ENCODE data around the gene VAV2.
A peak's percentile ranks its signal among the peaks of the same experiment; 100 is the strongest.
"Not testable (repeated sequence)": the region's sequence is repeated elsewhere in the genome, so short reads cannot be mapped to it uniquely, and the experiment has no call there.

VAV2 gene

DNA sequence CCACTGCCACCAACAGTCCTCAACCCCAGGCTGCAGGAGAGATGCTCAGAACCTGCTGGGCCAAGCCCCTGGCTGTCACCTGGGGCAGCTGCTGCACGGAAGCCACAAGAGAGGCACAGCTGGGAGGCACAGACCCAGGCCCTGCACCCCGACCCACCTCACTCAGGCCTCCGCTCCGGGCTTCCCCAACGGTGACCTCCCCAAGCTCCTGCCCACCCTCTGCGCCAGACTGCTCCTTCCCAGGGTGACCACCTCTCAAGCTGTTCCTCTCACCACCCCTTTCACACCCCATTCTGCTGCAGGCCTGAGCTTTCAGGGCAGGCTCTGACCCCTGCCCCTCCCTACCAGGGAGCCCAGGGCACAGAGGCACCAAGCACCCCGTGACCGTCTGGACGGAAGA is 33.0 kb downstream of the VAV2 start:
- H4K8ac ChIP-seq (ENCODE audit: low read depth, low read length) = no peak overlapping the region
- peak overlapping the region; percentile 12 for H4K91ac ChIP-seq (ENCODE audit: low read depth, low read length)
- H3K18ac ChIP-seq (ENCODE audit: low read length) = peak overlapping the region; percentile 0
- WGBS (ENCODE audit: extremely low coverage, insufficient coverage, insufficient read length) = no CpG with 5 or more reads among the region's 9 CpGs
- H3K36me3 ChIP-seq (ENCODE audit: control insufficient read depth in 1 of 2, insufficient read depth in 2 of 2, low read length in 2 of 2) = peaks cover 5 to 11% of the 10 kb centered on the region in 2 experiments
- peak overlapping the region; percentile 11 for H3K14ac ChIP-seq (ENCODE audit: low read length)
- no peak overlapping the region for H3K4me3 ChIP-seq (ENCODE audit: low read depth, low read length)
- H3K9ac ChIP-seq (ENCODE audit: low read length) = no peak overlapping the region
- H3K79me1 ChIP-seq (ENCODE audit: low read length) = peaks cover 11% of the 10 kb centered on the region
- H3K27ac ChIP-seq (ENCODE audit: low read depth, low read length) = no peak overlapping the region
- H3K4me1 ChIP-seq (ENCODE audit: control insufficient read depth in 1 of 2, insufficient read depth in 2 of 2, low read length in 2 of 2) = peaks cover 53 to 56% of the 10 kb centered on the region in 2 experiments
- no peak overlapping the region for H2AK5ac ChIP-seq (ENCODE audit: low read length)
- peak overlapping the region; percentile 76 for H3K4ac ChIP-seq (ENCODE audit: low read depth, low read length)
- no peak overlapping the region for H3K23ac ChIP-seq (ENCODE audit: low read length)
- no peak overlapping the region for H2BK120ac ChIP-seq (ENCODE audit: insufficient read depth, low read length, poor library complexity)
- peaks cover 54% of the 10 kb centered on the region for H3K79me2 ChIP-seq (ENCODE audit: control insufficient read depth, insufficient read depth, low read length, poor library complexity)
- H4K12ac ChIP-seq (ENCODE audit: low read depth, low read length) = no peak overlapping the region
- no peaks in the 10 kb centered on the region for H3K27me3 ChIP-seq (ENCODE audit: insufficient read depth, low read length)
- H2BK5ac ChIP-seq (ENCODE audit: low read depth, low read length, poor library complexity) = no peak overlapping the region
- no peaks in the 10 kb centered on the region for H3K9me3 ChIP-seq (ENCODE audit: insufficient read depth, low read depth, low read length)
- H3K4me2 ChIP-seq (ENCODE audit: low read length) = no peak overlapping the region
- no peak for DNase-seq
- H2AFZ ChIP-seq (ENCODE audit: insufficient read depth, low read length, poor library complexity) = no peak overlapping the region
- H2BK12ac ChIP-seq (ENCODE audit: low read length) = no peak overlapping the region

DNA sequence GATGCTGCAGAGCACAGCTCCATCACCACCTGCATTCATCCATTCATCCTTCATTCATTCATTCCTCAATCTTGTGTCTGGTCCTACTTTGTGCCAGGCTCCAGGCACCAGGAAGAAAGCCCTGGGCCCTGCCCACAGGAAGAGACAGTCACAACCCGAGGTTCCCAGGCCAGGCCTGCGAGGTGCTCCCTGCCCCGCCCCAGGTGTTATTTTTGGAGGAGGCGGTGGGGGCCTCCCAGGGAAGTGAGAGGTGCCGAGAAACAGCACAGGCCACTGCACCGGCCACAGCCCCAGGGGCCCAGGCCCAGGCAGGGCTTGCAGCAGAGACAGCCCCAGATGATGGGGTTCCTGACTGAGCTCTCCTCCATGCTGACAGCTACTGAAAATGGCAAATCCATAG is 33.4 kb downstream of the VAV2 start:
- peaks cover 9 to 12% of the 10 kb centered on the region in 2 experiments for H3K36me3 ChIP-seq (ENCODE audit: control insufficient read depth in 1 of 2, insufficient read depth in 2 of 2, low read length in 2 of 2)
- no peak overlapping the region for H4K8ac ChIP-seq (ENCODE audit: low read depth, low read length)
- no CpG with 5 or more reads among the region's 6 CpGs for WGBS (ENCODE audit: extremely low coverage, insufficient coverage, insufficient read length)

DNA sequence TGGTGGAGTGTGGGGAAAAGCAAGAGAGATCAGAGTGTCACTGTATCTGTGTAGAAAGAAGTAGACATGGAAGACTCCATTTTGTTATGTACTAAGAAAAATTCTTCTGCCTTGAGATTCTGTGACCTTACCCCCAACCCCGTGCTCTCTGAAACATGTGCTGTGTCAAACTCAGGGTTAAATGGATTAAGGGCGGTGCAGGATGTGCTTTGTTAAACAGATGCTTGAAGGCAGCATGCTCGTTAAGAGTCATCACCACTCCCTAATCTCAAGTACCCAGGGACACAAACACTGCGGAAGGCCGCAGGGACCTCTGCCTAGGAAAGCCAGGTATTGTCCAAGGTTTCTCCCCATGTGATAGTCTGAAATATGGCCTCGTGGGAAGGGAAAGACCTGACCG is 34.4 kb downstream of the VAV2 start:
- not testable (repeated sequence) for H4K8ac ChIP-seq (ENCODE audit: low read depth, low read length); H2BK120ac ChIP-seq (ENCODE audit: insufficient read depth, low read length, poor library complexity); H2AK5ac ChIP-seq (ENCODE audit: low read length); H3K9me3 ChIP-seq (ENCODE audit: insufficient read depth, low read depth, low read length); DNase-seq; H3K9ac ChIP-seq (ENCODE audit: low read length); H4K12ac ChIP-seq (ENCODE audit: low read depth, low read length); H3K4me3 ChIP-seq (ENCODE audit: low read depth, low read length); H4K91ac ChIP-seq (ENCODE audit: low read depth, low read length); H3K18ac ChIP-seq (ENCODE audit: low read length); H3K27ac ChIP-seq (ENCODE audit: low read depth, low read length); H2AFZ ChIP-seq (ENCODE audit: insufficient read depth, low read length, poor library complexity); H3K23ac ChIP-seq (ENCODE audit: low read length); H2BK12ac ChIP-seq (ENCODE audit: low read length); H3K4me2 ChIP-seq (ENCODE audit: low read length); H3K14ac ChIP-seq (ENCODE audit: low read length); H2BK5ac ChIP-seq (ENCODE audit: low read depth, low read length, poor library complexity); H3K27me3 ChIP-seq (ENCODE audit: insufficient read depth, low read length)
- H3K36me3 ChIP-seq (ENCODE audit: control insufficient read depth in 1 of 2, insufficient read depth in 2 of 2, low read length in 2 of 2) = peaks cover 12 to 15% of the 10 kb centered on the region in 2 experiments
- H3K79me2 ChIP-seq (ENCODE audit: control insufficient read depth, insufficient read depth, low read length, poor library complexity) = peaks cover 55% of the 10 kb centered on the region
- peaks cover 11% of the 10 kb centered on the region for H3K79me1 ChIP-seq (ENCODE audit: low read length)
- H3K4me1 ChIP-seq (ENCODE audit: control insufficient read depth in 1 of 2, insufficient read depth in 2 of 2, low read length in 2 of 2) = peaks cover 53 to 56% of the 10 kb centered on the region in 2 experiments
- WGBS (ENCODE audit: extremely low coverage, insufficient coverage, insufficient read length) = no CpG with 5 or more reads among the region's 7 CpGs
- peak overlapping the region; percentile 30 for H3K4ac ChIP-seq (ENCODE audit: low read depth, low read length)

More for the DNA sequence above, 33.4 kb downstream of the VAV2 start:
- no peak overlapping the region for H3K27ac ChIP-seq (ENCODE audit: low read depth, low read length)
- peak overlapping the region; percentile 13 for H3K4me2 ChIP-seq (ENCODE audit: low read length)
- no peak overlapping the region for H4K12ac ChIP-seq (ENCODE audit: low read depth, low read length)
- no peaks in the 10 kb centered on the region for H3K27me3 ChIP-seq (ENCODE audit: insufficient read depth, low read length)
- peaks cover 56% of the 10 kb centered on the region for H3K79me2 ChIP-seq (ENCODE audit: control insufficient read depth, insufficient read depth, low read length, poor library complexity)
- H3K79me1 ChIP-seq (ENCODE audit: low read length) = peaks cover 11% of the 10 kb centered on the region
- H3K23ac ChIP-seq (ENCODE audit: low read length) = no peak overlapping the region
- no peak overlapping the region for H2AK5ac ChIP-seq (ENCODE audit: low read length)
- no peak overlapping the region for H2BK5ac ChIP-seq (ENCODE audit: low read depth, low read length, poor library complexity)
- H3K9me3 ChIP-seq (ENCODE audit: insufficient read depth, low read depth, low read length) = no peaks in the 10 kb centered on the region
- H3K9ac ChIP-seq (ENCODE audit: low read length) = no peak overlapping the region
- H4K91ac ChIP-seq (ENCODE audit: low read depth, low read length) = no peak overlapping the region
- H2BK120ac ChIP-seq (ENCODE audit: insufficient read depth, low read length, poor library complexity) = no peak overlapping the region
- peak overlapping the region; percentile 0 for H3K18ac ChIP-seq (ENCODE audit: low read length)
- no peak for DNase-seq
- no peak overlapping the region for H2BK12ac ChIP-seq (ENCODE audit: low read length)
- no peak overlapping the region for H3K4me3 ChIP-seq (ENCODE audit: low read depth, low read length)
- no peak overlapping the region for H2AFZ ChIP-seq (ENCODE audit: insufficient read depth, low read length, poor library complexity)
- H3K4ac ChIP-seq (ENCODE audit: low read depth, low read length) = peak overlapping the region; percentile 76
- H3K4me1 ChIP-seq (ENCODE audit: control insufficient read depth in 1 of 2, insufficient read depth in 2 of 2, low read length in 2 of 2) = peaks cover 53 to 56% of the 10 kb centered on the region in 2 experiments
- no peak overlapping the region for H3K14ac ChIP-seq (ENCODE audit: low read length)

DNA sequence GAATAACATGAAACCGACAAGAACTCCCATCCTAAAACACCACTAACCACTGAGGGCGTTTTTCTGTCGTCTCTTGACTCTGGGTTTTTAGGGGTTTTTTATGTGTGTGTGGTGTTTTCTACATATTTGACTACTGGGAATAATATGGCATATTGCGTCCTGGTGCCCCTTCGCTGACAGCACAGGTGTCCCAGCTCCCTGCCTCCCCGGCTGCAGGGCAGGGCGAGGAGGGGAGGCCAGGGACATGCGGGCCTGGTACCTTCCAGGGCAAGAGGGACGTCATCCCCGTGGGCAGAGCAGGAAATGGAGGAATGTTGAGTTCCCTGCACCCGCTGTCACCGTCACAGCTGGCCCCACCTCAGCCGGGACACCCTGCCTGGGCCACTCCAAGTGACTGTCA is 34.8 kb downstream of the VAV2 start:
- Histone ChIP-seq H4K91ac (ENCODE audit: low read depth, low read length) (no peak overlapping the region), H3K9me3 (ENCODE audit: insufficient read depth, low read depth, low read length) (peaks cover 3% of the 10 kb centered on the region), H4K12ac (ENCODE audit: low read depth, low read length) (no peak overlapping the region), H2BK12ac (ENCODE audit: low read length) (no peak overlapping the region), H2BK5ac (ENCODE audit: low read depth, low read length, poor library complexity) (no peak overlapping the region), H3K18ac (ENCODE audit: low read length) (no peak overlapping the region), H3K36me3 (ENCODE audit: control insufficient read depth in 1 of 2, insufficient read depth in 2 of 2, low read length in 2 of 2) (peaks cover 12 to 15% of the 10 kb centered on the region in 2 experiments), H3K4ac (ENCODE audit: low read depth, low read length) (peak overlapping the region; percentile 30), H2AFZ (ENCODE audit: insufficient read depth, low read length, poor library complexity) (no peak overlapping the region), H4K8ac (ENCODE audit: low read depth, low read length) (no peak overlapping the region), H3K79me2 (ENCODE audit: control insufficient read depth, insufficient read depth, low read length, poor library complexity) (peaks cover 54% of the 10 kb centered on the region), H3K4me3 (ENCODE audit: low read depth, low read length) (no peak overlapping the region), H2AK5ac (ENCODE audit: low read length) (no peak overlapping the region), H3K14ac (ENCODE audit: low read length) (no peak overlapping the region), H3K27me3 (ENCODE audit: insufficient read depth, low read length) (no peaks in the 10 kb centered on the region), H3K9ac (ENCODE audit: low read length) (no peak overlapping the region), H3K27ac (ENCODE audit: low read depth, low read length) (no peak overlapping the region), H2BK120ac (ENCODE audit: insufficient read depth, low read length, poor library complexity) (no peak overlapping the region), H3K4me1 (ENCODE audit: control insufficient read depth in 1 of 2, insufficient read depth in 2 of 2, low read length in 2 of 2) (peaks cover 52 to 55% of the 10 kb centered on the region in 2 experiments), H3K4me2 (ENCODE audit: low read length) (no peak overlapping the region), H3K23ac (ENCODE audit: low read length) (no peak overlapping the region), H3K79me1 (ENCODE audit: low read length) (peaks cover 11% of the 10 kb centered on the region)
- WGBS (ENCODE audit: extremely low coverage, insufficient coverage, insufficient read length) = no CpG with 5 or more reads among the region's 13 CpGs
- peak in 1 of 2 donors; percentile 47 for DNase-seq
